SK-N-MC (cell line): Measurements from ENCODE around the gene FANK1.

ENCODE experiments used
- EZH2 ChIP-seq: fragments of 200-600 bp; sonication (generic); IDR thresholded peaks from one replicate; pipeline ENCODE4 v1.6.1; 2017; ENCODE audit warnings: antibody characterized with exemption
- FOXP2 ChIP-seq: optimal IDR thresholded peaks from 2 replicates; pipeline ENCODE3; 2011; ENCODE audit warnings: mild to moderate bottlenecking, moderate library complexity; ENCODE audit not compliant: insufficient read depth; ENCODE audit errors: extremely low read length, control extremely low read depth
- POLR2AphosphoS5 ChIP-seq: IDR thresholded peaks from 2 replicates; pipeline ENCODE4 v1.6.1; 2012; ENCODE audit warnings: mild to moderate bottlenecking, low read depth, low read length, borderline replicate concordance

DNA sequence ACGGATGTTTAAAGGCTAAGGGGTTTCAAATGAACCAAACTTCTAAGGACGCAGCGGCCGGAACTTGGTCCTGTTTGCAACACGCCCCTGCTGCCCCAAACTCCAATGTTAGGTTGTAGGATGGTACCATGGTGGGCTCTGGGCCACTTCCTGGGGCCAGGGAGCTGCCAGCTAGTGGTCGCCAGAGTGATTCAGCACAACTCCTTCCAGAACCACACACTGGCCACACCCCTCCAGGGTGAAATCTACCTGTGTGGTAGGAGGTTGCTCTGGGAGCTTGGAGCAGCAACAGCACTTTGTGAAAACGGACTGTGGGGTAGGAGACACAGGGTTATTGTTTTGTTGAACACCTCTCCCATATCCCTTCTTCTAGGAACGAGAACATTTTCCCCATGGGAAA lies 161.1 kb downstream of the FANK1 start:
- no peak for TF ChIP-seq POLR2AphosphoS5
- no peak for TF ChIP-seq EZH2
- TF ChIP-seq FOXP2 = no peak
